ENCODE measurements around the gene OR5B3.
"Not testable (repeated sequence)": the region's sequence is repeated elsewhere in the genome, so short reads cannot be mapped to it uniquely, and the experiment has no call there.

OR5B3 gene

GRCh38 chr11:58406774-58407173 is at the start of gene OR5B3:
TSS of gene OR5B3 (minus strand) at chr11:58406874. CDS start at chr11:58403409, 3,465 bp downstream.
- no peak within 1 kb of the TSS for H3K4me3 ChIP-seq
- no peak within 1 kb of the TSS for H3K27ac ChIP-seq

GRCh38 chr11:58451585-58451984 is 44.9 kb upstream of the OR5B3 start:
- H3K4me3 ChIP-seq, result no peak overlapping the region
- no peak overlapping the region for H3K27ac ChIP-seq

GRCh38 chr11:58446294-58446693 is 39.6 kb upstream of the OR5B3 start:
- Histone ChIP-seq H3K4me3 (no peak overlapping the region), H3K27ac (no peak overlapping the region)

GRCh38 chr11:58444300-58444699 is 37.6 kb upstream of the OR5B3 start:
- Histone ChIP-seq H3K4me3 (no peak overlapping the region), H3K27ac (no peak overlapping the region)

DNA sequence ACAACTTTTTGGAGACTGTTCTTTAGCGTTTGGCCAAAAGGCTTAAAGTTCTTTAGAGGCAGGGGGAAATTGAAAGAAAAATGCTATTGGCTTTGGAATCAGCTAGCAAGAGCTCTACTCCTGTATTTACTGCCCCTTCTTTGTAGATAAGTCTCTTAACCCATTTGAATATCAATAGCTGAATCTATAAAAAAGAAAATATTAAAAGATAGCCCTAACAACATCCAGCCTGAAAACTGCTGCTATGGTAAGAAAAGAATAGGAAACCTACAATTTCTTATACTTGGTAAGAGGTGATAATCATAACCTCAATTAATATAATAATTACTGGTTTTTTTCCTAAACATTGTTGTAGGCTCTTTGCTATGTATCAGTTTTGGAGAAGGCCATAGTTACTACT is 35.5 kb upstream of the OR5B3 start, which contains the start of gene OR5B12:
Gene OR5B12, minus strand, starts transcription at position 101 of the 400 bp plus-strand sequence. CDS start 2,085 bp downstream, outside the sequence.
- Histone ChIP-seq H3K27ac (no peak within 1 kb of the TSS), H3K4me3 (no peak within 1 kb of the TSS)

GRCh38 chr11:58438486-58438885 is 31.8 kb upstream of the OR5B3 start:
- no peak overlapping the region for H3K27ac ChIP-seq

GRCh38 chr11:58434217-58434616 is 27.5 kb upstream of the OR5B3 start:
- no peak overlapping the region for H3K4me3 ChIP-seq
- no peak overlapping the region for H3K27ac ChIP-seq

More at GRCh38 chr11:58438486-58438885, 31.8 kb upstream of the OR5B3 start:
- H3K4me3 ChIP-seq, result no peak overlapping the region

DNA sequence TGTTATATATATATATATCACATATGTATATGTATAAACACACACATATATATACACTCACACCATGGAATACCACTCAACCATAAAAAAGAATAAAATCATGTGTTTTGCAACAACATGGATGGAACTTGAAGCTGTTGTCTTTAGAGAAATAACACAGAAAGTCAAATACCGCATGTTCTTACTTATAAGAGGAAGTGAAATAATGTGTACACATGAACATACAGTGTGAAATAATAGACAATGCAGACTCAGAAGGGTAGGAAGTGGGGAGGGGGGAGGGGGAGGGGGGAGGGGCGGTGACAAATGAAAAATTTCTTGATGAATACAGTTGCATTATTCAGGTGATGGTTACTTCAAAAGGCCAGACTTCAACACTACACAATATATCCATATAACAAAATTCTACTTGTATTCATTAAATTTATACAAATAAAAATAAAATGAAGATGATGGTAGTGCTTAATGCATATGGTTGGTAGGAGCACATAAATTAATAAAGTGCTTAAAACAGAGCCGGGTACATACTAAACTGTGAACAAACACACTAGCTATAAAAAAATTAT is 27.0 kb upstream of the OR5B3 start:
- no peak overlapping the region for H3K4me3 ChIP-seq
- H3K27ac ChIP-seq, result no peak overlapping the region

GRCh38 chr11:58429273-58429672 is 22.6 kb upstream of the OR5B3 start:
- Histone ChIP-seq H3K4me3 (no peak overlapping the region), H3K27ac (no peak overlapping the region)

DNA sequence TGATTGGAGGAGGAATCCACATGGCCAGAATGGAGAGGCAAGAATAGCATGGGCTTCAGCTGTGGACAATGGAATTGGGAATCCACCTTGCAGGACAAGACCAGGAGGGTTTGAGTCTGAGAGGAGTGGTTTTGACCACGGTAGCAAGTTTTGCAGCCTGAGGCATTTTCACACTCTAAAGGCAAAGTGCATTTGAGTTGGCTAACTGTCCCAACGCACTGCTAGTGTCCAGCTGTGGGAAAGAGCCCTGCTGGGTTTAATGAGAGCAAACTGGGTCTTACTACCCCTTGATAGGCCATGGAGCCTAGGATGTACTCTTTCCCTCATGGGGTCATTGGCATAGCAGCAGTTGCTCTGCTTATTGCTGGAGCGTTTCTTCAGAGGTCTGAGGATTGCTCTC is 21.3 kb upstream of the OR5B3 start, which contains the start of gene OR5B2:
Gene OR5B2, minus strand, starts transcription at position 101 of the 400 bp plus-strand sequence. CDS start 4,860 bp downstream, outside the sequence.
- Histone ChIP-seq H3K27ac (no peak within 1 kb of the TSS), H3K4me3 (no peak within 1 kb of the TSS)

- H3K4me3 ChIP-seq, H3K27ac ChIP-seq: not testable (repeated sequence)
Observed at GRCh38 chr11:58399622-58400021, 7.1 kb downstream of the OR5B3 start.

DNA sequence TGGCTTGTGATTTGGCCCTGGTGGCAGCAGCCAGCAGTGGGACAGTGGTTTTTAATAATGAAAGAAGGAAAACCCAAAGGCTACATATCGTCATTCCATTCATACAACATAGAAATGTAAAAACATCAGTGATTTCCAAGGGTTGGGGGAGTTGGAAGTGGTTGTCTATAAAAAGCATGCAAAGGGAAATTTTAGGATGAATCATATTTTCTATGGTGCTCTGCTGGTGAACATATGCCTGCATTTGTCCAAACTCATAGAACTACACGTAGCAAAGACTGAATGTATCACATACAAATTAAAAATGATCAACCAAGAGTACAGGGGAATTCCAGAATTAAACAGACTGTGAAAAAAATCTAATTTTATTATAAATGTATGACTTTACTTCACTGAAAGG is 11.1 kb downstream of the OR5B3 start:
- Histone ChIP-seq H3K27ac (no peak overlapping the region), H3K4me3 (no peak overlapping the region)

DNA sequence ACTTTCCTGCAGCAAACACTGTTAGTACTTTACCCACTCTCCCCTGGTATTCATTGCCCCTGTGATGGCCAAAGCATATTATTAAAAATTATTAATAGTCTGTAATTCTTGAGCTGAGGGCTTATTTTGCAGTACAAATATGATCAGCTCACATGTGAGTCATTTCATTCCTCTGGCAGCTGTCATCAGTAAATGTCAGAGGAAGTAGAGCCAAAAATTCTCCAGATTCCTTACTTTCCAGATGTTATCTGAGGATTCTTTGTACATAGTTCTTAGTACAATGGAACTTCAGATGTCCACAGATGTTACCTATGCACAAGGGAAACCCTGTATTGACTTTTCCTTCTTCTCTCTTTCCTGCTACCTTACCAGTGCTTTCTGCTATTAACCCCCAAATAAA is 12.5 kb downstream of the OR5B3 start:
- Histone ChIP-seq H3K4me3 (no peak overlapping the region), H3K27ac (no peak overlapping the region)

GRCh38 chr11:58392746-58393145 is 13.9 kb downstream of the OR5B3 start:
- Histone ChIP-seq H3K4me3 (no peak overlapping the region), H3K27ac (no peak overlapping the region)

GRCh38 chr11:58391879-58392278 is 14.8 kb downstream of the OR5B3 start:
- Histone ChIP-seq H3K27ac (no peak overlapping the region), H3K4me3 (no peak overlapping the region)

- no peak overlapping the region for H3K4me3 ChIP-seq
- H3K27ac ChIP-seq, result no peak overlapping the region
Observed at GRCh38 chr11:58390551-58391063, 16.1 kb downstream of the OR5B3 start.

DNA sequence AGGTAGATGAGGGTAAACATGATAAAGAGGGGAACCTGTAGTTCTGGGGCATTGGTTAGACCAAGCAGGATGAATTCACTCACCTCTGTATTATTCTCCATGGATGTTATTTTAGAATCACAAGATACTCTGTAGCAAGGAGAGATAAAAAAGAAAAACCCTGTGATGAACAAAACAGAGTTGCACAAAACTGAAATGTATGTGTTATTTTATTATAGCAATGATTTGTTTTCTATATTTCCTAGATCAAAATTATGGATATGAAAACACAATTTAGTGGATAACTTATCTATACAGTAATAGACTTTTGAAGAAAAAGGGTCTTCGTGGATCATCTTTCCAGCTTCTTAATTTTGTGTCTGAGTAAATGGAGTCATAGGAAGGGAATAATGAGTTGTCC is 47.7 kb downstream of the OR5B3 start, which contains the start of gene OR5B17:
Gene OR5B17, minus strand, starts transcription at position 101 of the 400 bp plus-strand sequence. Its CDS starts 0 bp downstream, at position 101.
- no peak within 1 kb of the TSS for H3K4me3 ChIP-seq
- H3K27ac ChIP-seq, result no peak within 1 kb of the TSS

DNA sequence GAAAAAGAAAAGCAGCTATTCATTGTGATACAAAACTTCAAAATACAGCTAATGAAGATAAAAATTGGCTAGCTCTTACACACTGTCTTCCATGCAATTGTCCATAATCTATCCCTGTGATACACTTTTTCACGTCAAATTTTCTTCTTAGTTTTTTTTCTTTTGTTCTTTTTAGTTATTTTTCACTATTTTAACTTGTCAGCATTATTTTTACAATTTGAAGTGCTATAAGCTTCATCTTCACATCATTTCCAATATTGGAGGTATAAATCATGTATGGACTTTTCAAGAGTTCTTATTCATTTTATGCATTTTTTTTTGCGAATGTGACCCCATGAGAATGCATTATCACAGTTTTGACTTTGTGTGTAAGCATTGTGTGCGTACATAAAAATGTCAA is 51.9 kb downstream of the OR5B3 start:
- H3K4me3 ChIP-seq, result no peak overlapping the region
- no peak overlapping the region for H3K27ac ChIP-seq

Measured in skin epidermis (tissue), 12 donors.